Dedifferentiated amniotic fluid mesenchymal stem cell (primary cell): Measurements from ENCODE around the gene DSC3.
"Not testable (repeated sequence)": the region's sequence is repeated elsewhere in the genome, so short reads cannot be mapped to it uniquely, and the experiment has no call there.

Experiments used
- DNase-seq: peaks from one replicate; pipeline ENCODE4 v3.0.0-alpha.2; 2016; ENCODE audit errors: extremely low spot score

The DSC3 gene

GRCh38 chr18:31041271-31042083 lies 1.1 kb downstream of the DSC3 start:
- no peak for DNase-seq

- no peak for DNase-seq
Observed at GRCh38 chr18:31040686-31041270, 1.8 kb downstream of the DSC3 start.

DNA sequence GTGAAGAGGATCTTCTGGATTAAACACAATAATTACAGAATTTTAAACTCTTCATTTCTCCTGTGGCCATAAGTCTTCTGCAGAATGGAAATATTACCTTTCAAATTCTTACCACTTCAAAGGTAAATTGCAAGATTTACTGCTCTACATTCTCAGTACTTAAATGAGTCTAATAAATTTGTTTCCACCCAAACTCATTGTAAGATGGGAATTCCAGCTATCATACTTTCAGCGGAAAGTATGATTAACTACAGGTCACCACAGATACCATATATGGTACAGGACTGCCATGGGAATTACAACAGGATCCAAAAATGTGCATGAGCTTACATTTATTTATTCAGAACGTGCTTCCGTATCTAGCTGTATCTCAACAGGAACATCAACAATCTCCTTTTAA lies 3.1 kb downstream of the DSC3 start:
- no peak for DNase-seq

DNA sequence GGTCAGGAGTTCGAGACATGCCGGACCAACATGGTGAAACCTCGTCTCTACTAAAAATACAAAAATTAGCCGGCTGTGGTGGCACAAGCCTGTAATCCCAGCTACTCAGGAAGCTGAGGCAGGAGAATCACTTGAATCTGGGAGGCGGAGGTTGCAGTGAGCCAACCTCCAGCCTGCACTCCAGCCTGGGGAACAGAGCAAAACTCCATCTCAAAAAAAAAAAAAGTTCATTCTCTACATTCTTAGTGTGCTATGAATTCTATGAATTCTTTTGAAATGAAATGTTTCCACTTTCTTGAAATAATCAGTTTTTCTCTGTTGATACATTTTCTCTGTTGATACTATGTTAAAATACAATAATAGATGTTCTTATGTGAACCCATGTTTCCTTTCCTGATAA lies 4.9 kb downstream of the DSC3 start:
- not testable (repeated sequence) for DNase-seq

- DNase-seq, result no peak
Observed at GRCh38 chr18:31034541-31034940, 8.0 kb downstream of the DSC3 start.

- no peak for DNase-seq
Observed at GRCh38 chr18:31030574-31031278, 11.8 kb downstream of the DSC3 start.

GRCh38 chr18:31015715-31016434 lies 26.7 kb downstream of the DSC3 start:
- DNase-seq, result no peak

DNA sequence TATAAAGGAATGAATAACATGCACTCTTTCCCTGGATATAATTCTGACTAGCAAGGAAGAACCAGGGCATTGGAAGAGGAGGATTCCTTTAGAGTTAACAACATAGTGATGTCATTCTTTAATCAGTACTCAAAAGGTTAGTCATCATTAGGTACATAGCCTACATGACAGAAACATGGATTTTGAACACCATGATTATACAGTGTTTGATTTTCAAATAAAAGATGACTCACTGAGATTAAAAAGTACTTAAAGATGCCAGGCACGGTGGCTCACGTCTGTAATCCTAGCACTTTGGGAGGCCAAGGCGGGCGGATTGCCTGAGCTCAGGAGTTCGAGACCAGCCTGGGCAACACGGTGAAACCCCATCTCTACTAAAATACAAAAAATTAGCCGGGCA lies 31.1 kb downstream of the DSC3 start:
- DNase-seq, result not testable (repeated sequence)

- DNase-seq, result no peak
Observed at GRCh38 chr18:31010601-31011000, 31.9 kb downstream of the DSC3 start.

- no peak for DNase-seq
Observed at GRCh38 chr18:30999887-31000628, 42.5 kb downstream of the DSC3 start.

DNA sequence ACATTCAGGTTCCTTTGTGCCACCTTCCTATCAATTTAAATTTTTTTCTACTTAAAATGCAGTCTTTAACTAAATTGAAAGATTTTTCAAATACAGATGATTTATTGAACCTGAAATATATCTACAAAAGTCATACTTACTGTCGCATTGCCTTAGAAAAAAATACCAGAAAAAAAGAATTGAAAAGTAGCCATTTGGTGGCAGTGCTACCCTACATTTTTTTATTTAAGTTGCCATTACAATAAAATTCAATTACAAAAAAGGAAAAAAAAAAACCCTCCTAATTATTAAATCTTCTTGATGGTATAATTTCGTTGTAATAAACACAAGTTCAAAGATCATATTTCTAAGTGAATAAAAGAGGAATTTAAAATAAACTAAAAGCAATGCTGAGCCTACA lies 43.4 kb downstream of the DSC3 start:
- no peak for DNase-seq

- no peak for DNase-seq
Observed at GRCh38 chr18:30997223-30997622, 45.3 kb downstream of the DSC3 start.

DNA sequence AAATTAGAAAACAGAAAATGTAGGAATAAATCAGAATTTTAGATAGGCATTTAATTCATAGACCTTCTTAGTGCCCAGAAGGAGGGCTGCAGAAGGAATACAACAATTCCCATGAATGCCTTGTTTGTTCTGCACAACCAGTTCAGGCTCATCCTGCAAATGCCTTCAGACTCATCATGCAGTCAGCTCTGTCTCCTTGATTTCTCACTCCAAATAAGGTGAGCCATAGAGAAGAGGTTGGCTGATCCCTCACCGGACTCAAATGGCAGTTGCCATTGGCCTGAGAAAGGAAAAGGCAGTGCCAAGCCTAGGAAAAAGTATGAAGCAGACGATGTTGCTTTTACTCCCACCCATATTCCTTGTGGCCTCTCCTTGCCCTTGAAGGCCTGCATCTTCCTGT lies 50.3 kb downstream of the DSC3 start:
- DNase-seq, result no peak

- DNase-seq, result no peak
Observed at GRCh38 chr18:30991397-30991796, 51.1 kb downstream of the DSC3 start.

DNA sequence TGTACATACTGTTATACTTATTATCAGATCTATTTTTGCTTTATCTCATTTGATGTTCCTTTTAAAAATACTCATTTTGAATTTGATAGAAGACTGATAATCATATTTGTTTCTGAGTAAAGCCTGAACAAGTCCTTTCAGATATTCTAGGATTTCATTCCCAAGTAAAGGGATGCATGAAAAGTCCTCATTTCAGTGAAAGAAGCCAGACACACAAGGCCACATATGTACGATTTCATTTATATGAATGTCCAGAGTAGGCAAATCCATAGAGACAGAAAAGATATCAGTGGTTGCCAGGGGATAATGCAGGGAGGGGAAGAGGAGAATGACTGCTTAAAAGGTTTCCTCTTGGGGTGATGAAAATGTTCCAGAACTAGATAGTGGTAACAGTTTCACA lies 53.4 kb downstream of the DSC3 start:
- DNase-seq, result no peak

- no peak for DNase-seq
Observed at GRCh38 chr18:30988440-30988839, 54.1 kb downstream of the DSC3 start.

DNA sequence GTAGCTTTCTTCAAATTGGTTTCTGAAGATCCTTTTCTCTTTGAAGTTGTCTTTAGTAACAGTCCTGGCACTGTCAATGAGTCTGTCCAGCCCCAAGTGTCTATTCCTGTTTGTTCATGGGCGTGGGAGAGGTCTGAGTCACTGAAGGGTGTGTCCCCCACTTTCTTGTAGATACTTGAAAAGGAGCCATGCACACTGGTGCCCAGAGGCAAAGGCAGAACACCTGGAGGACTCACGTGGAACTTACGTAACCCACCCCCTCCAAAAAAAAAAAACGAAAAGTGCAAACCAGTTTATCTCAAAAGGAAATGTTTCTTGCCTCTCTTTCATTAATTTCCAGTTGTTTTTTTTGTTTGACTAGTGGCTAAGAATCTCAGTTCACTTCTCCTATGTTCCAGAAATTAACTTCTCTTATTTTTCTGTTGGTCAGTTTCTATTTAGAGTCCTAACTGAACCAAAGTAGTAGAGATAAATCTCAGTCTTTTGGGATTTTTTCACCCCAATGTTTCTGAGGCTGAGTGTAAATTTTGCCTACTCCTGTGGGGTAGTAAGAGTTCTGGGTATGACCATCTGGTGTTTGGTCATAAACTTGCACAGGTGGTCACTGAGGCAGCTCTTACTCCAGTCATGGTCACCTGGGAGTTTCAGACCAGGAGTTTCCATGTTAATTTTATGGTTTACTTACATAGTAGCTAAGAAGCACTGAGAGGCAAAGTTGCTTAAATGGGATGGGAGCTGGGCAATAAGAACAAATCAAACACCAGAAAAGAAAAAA lies 54.9 kb downstream of the DSC3 start:
- no peak for DNase-seq

DNA sequence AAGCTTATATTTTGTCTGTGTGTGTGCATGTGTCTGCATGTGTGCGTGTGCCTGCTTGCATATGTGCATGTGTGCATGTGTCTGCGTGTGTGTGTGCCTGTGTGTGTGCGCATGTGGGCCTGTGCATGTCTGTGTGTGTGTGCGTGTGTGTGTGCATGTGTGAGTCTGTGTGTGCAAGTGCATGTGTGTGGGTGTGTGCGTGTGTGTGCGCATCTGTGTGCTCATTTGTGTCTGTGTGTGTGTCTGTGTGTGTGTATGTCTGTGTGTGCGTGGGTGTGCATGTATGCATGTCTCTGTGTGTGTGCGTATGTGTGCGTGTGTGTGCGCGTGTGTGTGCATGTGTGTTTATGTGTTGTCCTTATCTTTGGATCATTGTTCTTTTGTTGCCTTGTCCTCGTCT lies 56.8 kb downstream of the DSC3 start:
- DNase-seq, result no peak

- DNase-seq, result no peak
Observed at GRCh38 chr18:30982285-30982992, 60.1 kb downstream of the DSC3 start.

- DNase-seq, result not testable (repeated sequence)
Observed at GRCh38 chr18:30978091-30978490, 64.5 kb downstream of the DSC3 start.
